ENCODE measurements around the gene ROS1. TPM values are rescaled to one million over a fixed set of nuclear protein-coding genes. Genes with fewer than 3 reads are reported as not detected.

ROS1 gene
- total RNA-seq, 6 experiments from 2014 or later, result 0.05 to 0.14 (median 0.07) TPM

DNA sequence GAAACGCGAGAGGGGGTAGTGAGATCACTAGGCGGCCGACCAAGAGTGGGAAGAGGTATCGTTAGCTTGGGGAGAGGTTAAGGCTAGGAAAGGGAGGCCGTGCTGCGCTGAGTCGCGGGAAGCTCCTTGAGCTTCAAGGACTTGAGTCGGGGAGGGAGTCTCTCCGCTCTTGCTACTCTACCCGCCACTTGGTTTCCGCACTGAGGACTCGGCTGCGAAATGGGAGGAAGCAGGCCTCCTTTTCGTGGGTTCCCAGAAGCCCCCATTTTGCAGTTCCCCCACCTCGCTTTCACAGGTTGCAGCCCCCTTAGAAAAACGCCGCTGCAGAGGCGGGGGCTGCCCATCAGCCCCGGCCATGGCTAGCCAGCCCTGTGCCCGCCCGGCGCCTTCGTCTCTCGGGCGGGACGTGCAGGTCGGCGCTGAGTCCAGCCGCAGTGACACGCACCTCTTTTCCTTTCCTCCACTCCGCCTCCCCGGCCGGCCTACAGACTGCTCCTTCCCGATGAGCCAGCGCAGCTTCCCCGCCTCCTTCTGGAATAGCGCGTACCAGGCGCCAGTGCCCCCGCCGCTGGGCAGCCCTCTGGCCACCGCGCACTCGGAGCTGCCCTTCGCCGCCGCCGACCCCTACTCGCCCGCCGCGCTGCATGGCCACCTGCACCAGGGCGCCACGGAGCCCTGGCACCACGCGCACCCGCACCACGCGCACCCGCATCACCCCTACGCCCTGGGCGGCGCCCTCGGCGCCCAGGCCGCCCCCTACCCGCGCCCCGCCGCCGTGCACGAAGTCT, 155.5 kb downstream of the ROS1 start:
- Mint-ChIP-seq H3K4me3 (no peak overlapping the region), H3K27ac (no peak overlapping the region), H3K4me1 (ENCODE audit: low read depth) (peaks cover under 1% of the 10 kb centered on the region; the same call in 1 of the 2 replicates), H3K36me3 (ENCODE audit: low read depth) (no peaks in the 10 kb centered on the region), H3K9me3 (no peaks in the 10 kb centered on the region), H3K27me3 (ENCODE audit: insufficient read depth) (peaks cover 45% of the 10 kb centered on the region)
- no peak for TF ChIP-seq CTCF (IDR thresholded peaks at IDR 0.05)
- no peak for DNase-seq

DNA sequence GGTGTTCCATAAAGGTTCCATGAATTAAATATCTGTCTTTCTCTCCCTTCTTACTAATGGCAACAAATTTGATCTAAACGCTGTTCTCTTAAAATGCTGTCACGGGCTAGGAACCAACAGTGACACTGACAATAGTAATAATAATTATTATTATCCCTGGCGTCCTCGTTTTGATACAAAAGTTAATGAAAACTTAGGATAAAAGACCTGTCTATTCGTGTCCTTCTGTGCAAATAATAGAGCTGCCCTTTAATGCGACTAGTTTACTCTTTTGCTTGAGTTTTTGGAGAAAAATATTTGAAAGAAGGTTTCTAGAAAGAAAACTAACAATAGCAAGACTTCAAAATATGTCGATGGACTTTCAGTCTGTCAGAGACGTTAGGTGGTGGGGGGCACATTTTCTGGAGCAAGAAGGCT, 156.1 kb downstream of the ROS1 start:
- no peak for DNase-seq
- Mint-ChIP-seq H3K27me3 (ENCODE audit: insufficient read depth) (peaks cover 49% of the 10 kb centered on the region), H3K4me3 (no peak overlapping the region), H3K27ac (no peak overlapping the region), H3K4me1 (ENCODE audit: low read depth) (peaks cover 6% of the 10 kb centered on the region), H3K36me3 (ENCODE audit: low read depth) (no peaks in the 10 kb centered on the region), H3K9me3 (no peaks in the 10 kb centered on the region)
- no peak for TF ChIP-seq CTCF (IDR thresholded peaks at IDR 0.05)

DNA sequence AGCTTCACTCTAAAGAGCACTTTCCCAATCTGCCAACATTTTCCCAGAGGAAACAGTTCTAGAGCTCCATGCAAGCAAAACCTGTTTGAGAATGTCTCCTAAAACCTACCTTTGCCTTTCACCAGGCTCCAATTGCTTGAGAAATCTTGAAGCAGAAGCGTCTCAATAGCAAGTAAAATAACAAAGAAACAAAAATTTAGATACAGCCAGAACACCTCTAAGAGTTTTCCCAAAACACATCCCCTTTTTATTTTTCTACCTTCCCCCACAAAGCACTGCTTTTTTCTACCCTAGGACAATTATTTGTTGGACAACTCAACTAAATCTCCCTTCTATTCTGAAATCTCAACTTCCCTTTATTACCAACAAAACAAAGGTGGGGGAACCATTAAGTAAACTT, 156.8 kb downstream of the ROS1 start:
- peaks cover 54% of the 10 kb centered on the region for H3K27me3 Mint-ChIP-seq (ENCODE audit: insufficient read depth)
- no peak for DNase-seq
- H3K4me1 Mint-ChIP-seq (ENCODE audit: low read depth), result peaks cover 9% of the 10 kb centered on the region
- no peaks in the 10 kb centered on the region for H3K36me3 Mint-ChIP-seq (ENCODE audit: low read depth)
- TF ChIP-seq CTCF (IDR thresholded peaks at IDR 0.05), result no peak
- H3K9me3 Mint-ChIP-seq, result no peaks in the 10 kb centered on the region
- H3K4me3 Mint-ChIP-seq, result no peak overlapping the region
- no peak overlapping the region for H3K27ac Mint-ChIP-seq

GRCh38 chr6:117267766-117268534, 157.8 kb downstream of the ROS1 start:
- peaks cover 9% of the 10 kb centered on the region for H3K4me1 Mint-ChIP-seq (ENCODE audit: low read depth)
- H3K36me3 Mint-ChIP-seq (ENCODE audit: low read depth), result no peaks in the 10 kb centered on the region
- 0 out of 2 replicates have a peak, but pooled peaks have one; percentile 17 for TF ChIP-seq CTCF (IDR thresholded peaks at IDR 0.05)
- H3K9me3 Mint-ChIP-seq, result no peaks in the 10 kb centered on the region
- H3K27me3 Mint-ChIP-seq (ENCODE audit: insufficient read depth), result peaks cover 60% of the 10 kb centered on the region
- DNase-seq, result no peak
- H3K4me3 Mint-ChIP-seq, result no peak overlapping the region
- no peak overlapping the region for H3K27ac Mint-ChIP-seq

- no peak for DNase-seq
- H3K4me1 Mint-ChIP-seq (ENCODE audit: low read depth), result peaks cover 9% of the 10 kb centered on the region
- no peak overlapping the region for H3K27ac Mint-ChIP-seq
- peaks cover 60% of the 10 kb centered on the region for H3K27me3 Mint-ChIP-seq (ENCODE audit: insufficient read depth)
- no peaks in the 10 kb centered on the region for H3K36me3 Mint-ChIP-seq (ENCODE audit: low read depth)
- H3K9me3 Mint-ChIP-seq, result no peaks in the 10 kb centered on the region
- TF ChIP-seq CTCF (IDR thresholded peaks at IDR 0.05), result no peak
- no peak overlapping the region for H3K4me3 Mint-ChIP-seq
These were observed 158.7 kb downstream of the ROS1 start for GRCh38 chr6:117267054-117267347.

Data from HFFc6 (cell line).